Inferior parietal cortex (tissue), 1 donor: Measurements from ENCODE around the gene ACTRT2.

ENCODE experiments used
- DNase-seq: peaks from one replicate; pipeline ENCODE4 v3.0.0-alpha.2; 2016; ENCODE audit errors: extremely low spot score

ACTRT2 gene

GRCh38 chr1:3002349-3003038 is 18.8 kb upstream of the ACTRT2 start:
- no peak for DNase-seq

GRCh38 chr1:3003039-3003940 is 18.0 kb upstream of the ACTRT2 start:
- DNase-seq, result no peak

GRCh38 chr1:3003941-3004270 is 17.4 kb upstream of the ACTRT2 start:
- DNase-seq, result no peak

- no peak for DNase-seq
Measured at GRCh38 chr1:3004285-3005205, 16.7 kb upstream of the ACTRT2 start.

GRCh38 chr1:3005771-3006170 is 15.5 kb upstream of the ACTRT2 start:
- no peak for DNase-seq

GRCh38 chr1:3007298-3008147 is 13.7 kb upstream of the ACTRT2 start:
- DNase-seq, result no peak

- DNase-seq, result no peak
Measured at GRCh38 chr1:3009021-3009420, 12.2 kb upstream of the ACTRT2 start.

GRCh38 chr1:3009556-3009955 is 11.7 kb upstream of the ACTRT2 start:
- DNase-seq, result no peak

GRCh38 chr1:3011127-3011526 is 10.1 kb upstream of the ACTRT2 start:
- no peak for DNase-seq

- DNase-seq, result peak; percentile 59
Measured at GRCh38 chr1:3011631-3012455, 9.4 kb upstream of the ACTRT2 start.

- peak; percentile 76 for DNase-seq
Measured at GRCh38 chr1:3012456-3013291, 8.6 kb upstream of the ACTRT2 start.

GRCh38 chr1:3013371-3014049 is 7.8 kb upstream of the ACTRT2 start:
- DNase-seq, result no peak

- no peak for DNase-seq
Measured at GRCh38 chr1:3014050-3014440, 7.2 kb upstream of the ACTRT2 start.

GRCh38 chr1:3014443-3015268 is 6.6 kb upstream of the ACTRT2 start:
- DNase-seq, result no peak

- DNase-seq, result no peak
Measured at GRCh38 chr1:3015269-3015635, 6.0 kb upstream of the ACTRT2 start.

- DNase-seq, result no peak
Measured at GRCh38 chr1:3015744-3016143, 5.5 kb upstream of the ACTRT2 start.

- no peak for DNase-seq
Measured at GRCh38 chr1:3016641-3017439, 4.4 kb upstream of the ACTRT2 start.
